DOHH2 (cell line): Measurements from ENCODE around the gene KLHL36.

ENCODE experiments used
- H3F3A ChIP-seq: fragments of 200-600 bp; sonication (generic), shearing (Covaris generic); 2 replicates; pipeline ENCODE4 v1.6.0; 2016; ENCODE audit warnings: antibody characterized with exemption, mild to moderate bottlenecking; ENCODE audit not compliant: control insufficient read depth, insufficient read depth
- H3K27ac ChIP-seq: fragments of 200-600 bp; sonication (generic); 2 replicates; pipeline ENCODE4 v1.5.1; 2014; ENCODE audit warnings: low read depth, mild to moderate bottlenecking, low read length, moderate library complexity
- H3K27me3 ChIP-seq: fragments of 200-600 bp; sonication (generic); 2 replicates; pipeline ENCODE4 v1.6.1; 2014; ENCODE audit warnings: mild to moderate bottlenecking, low read length, mixed read lengths; ENCODE audit not compliant: control insufficient read depth
- H3K36me3 ChIP-seq: fragments of 200-600 bp; sonication (generic); 2 replicates; pipeline ENCODE4 v1.6.1; 2014; ENCODE audit warnings: mild to moderate bottlenecking, low read length, moderate library complexity, mixed read lengths; ENCODE audit not compliant: control insufficient read depth
- H3K4me1 ChIP-seq: fragments of 200-600 bp; sonication (generic); 2 replicates; pipeline ENCODE4 v1.6.1; 2014; ENCODE audit warnings: mild to moderate bottlenecking, low read length, mixed read lengths; ENCODE audit not compliant: control insufficient read depth
- H3K4me2 ChIP-seq: fragments of 200-600 bp; sonication (generic); 2 replicates; pipeline ENCODE4 v1.6.0; 2014; ENCODE audit warnings: mild to moderate bottlenecking, low read length, moderate library complexity
- H3K4me3 ChIP-seq: fragments of 200-600 bp; sonication (generic); 2 replicates; pipeline ENCODE4 v1.5.1; 2014; ENCODE audit warnings: mild to moderate bottlenecking, low read length, mixed read lengths
- H3K79me2 ChIP-seq: fragments of 200-600 bp; sonication (generic); 2 replicates; pipeline ENCODE4 v1.6.1; 2014; ENCODE audit warnings: mild to moderate bottlenecking, low read length, mixed read lengths; ENCODE audit not compliant: control insufficient read depth
- H3K9me2 ChIP-seq: fragments of 200-600 bp; sonication (generic); replicated peaks from 2 replicates; pipeline ENCODE4 v1.6.1; 2014; ENCODE audit warnings: mild to moderate bottlenecking, low read length, mixed read lengths; ENCODE audit not compliant: control insufficient read depth
- H3K9me3 ChIP-seq: fragments of 200-600 bp; sonication (generic); 2 replicates; pipeline ENCODE4 v1.6.1; 2014; ENCODE audit warnings: antibody characterized with exemption, low read length, mixed read lengths; ENCODE audit not compliant: control insufficient read depth, insufficient read depth
- H4K20me1 ChIP-seq: fragments of 200-600 bp; sonication (generic); 2 replicates; pipeline ENCODE4 v1.6.0; 2014; ENCODE audit warnings: low read depth, mild to moderate bottlenecking, antibody characterized with exemption, low read length, moderate library complexity; ENCODE audit not compliant: control insufficient read depth, insufficient read depth
- EZH2phosphoT487 ChIP-seq: fragments of 200-600 bp; sonication (generic); IDR thresholded peaks from 2 replicates; pipeline ENCODE4 v1.6.1; 2017; ENCODE audit warnings: borderline replicate concordance, mild to moderate bottlenecking, antibody characterized with exemption, low read length, moderate library complexity, mixed read lengths
- TF ChIP-seq, protein P1 (sequence below): fragments of 200-600 bp; sonication (generic); IDR thresholded peaks from one replicate; pipeline ENCODE4 v1.5.1; 2014; ENCODE audit warnings: antibody characterized with exemption, mild to moderate bottlenecking, low read depth, low read length; ENCODE audit not compliant: poor library complexity, severe bottlenecking

The KLHL36 gene

DNA sequence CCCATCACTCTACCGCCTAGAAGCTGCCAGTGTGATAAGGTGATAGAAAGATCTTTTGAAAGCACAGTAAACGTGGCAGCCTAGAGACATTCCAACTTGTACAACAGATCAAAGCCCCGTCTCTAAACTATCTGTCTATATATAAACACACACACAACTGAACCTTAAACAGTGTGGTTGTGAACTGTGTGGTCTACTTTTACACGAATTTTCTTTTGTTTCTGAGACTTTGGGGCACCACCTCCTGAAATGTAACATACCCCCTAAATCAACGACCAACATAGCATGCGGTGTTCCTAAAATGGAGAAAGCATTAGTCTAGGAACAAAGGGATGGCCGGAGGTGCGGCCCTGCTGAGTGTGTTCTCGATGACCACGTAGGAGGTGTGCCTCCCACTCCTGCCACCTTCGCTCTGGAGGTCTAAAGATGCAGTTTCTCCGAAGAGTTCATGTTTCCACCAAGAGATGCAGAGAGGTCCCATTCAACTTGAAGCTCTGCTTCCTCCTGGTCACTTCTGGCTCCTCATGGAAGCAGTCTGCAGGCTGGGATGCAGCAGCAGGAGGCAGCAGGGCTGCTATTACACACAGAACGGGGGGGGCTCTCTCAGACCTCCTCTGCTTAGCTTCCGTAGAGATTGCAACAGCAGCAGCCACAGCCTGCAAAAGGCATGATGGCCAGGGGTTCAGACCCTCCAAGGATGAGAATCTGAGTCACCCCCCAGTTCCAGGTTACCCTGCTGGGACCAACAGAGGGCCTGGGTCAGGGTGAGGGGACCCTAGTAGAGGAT, 28.9 kb downstream of the KLHL36 start:
- no peaks in the 10 kb centered on the region for H3K36me3 ChIP-seq
- H3K9me3 ChIP-seq, result no peaks in the 10 kb centered on the region
- no peaks in the 10 kb centered on the region for H3K79me2 ChIP-seq
- peaks cover 9% of the 10 kb centered on the region for H3K4me1 ChIP-seq
- no peaks in the 10 kb centered on the region for H3F3A ChIP-seq
- peaks cover 20% of the 10 kb centered on the region for H3K27me3 ChIP-seq
- H3K4me2 ChIP-seq, result no peak overlapping the region
- H3K9me2 ChIP-seq, result no peaks in the 10 kb centered on the region
- H4K20me1 ChIP-seq, result no peaks in the 10 kb centered on the region
- no peak overlapping the region for H3K4me3 ChIP-seq
- H3K27ac ChIP-seq, result no peak overlapping the region
- TF ChIP-seq, protein P1, sequence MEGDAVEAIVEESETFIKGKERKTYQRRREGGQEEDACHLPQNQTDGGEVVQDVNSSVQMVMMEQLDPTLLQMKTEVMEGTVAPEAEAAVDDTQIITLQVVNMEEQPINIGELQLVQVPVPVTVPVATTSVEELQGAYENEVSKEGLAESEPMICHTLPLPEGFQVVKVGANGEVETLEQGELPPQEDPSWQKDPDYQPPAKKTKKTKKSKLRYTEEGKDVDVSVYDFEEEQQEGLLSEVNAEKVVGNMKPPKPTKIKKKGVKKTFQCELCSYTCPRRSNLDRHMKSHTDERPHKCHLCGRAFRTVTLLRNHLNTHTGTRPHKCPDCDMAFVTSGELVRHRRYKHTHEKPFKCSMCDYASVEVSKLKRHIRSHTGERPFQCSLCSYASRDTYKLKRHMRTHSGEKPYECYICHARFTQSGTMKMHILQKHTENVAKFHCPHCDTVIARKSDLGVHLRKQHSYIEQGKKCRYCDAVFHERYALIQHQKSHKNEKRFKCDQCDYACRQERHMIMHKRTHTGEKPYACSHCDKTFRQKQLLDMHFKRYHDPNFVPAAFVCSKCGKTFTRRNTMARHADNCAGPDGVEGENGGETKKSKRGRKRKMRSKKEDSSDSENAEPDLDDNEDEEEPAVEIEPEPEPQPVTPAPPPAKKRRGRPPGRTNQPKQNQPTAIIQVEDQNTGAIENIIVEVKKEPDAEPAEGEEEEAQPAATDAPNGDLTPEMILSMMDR, result no peak
- TF ChIP-seq EZH2phosphoT487, result no peak

DNA sequence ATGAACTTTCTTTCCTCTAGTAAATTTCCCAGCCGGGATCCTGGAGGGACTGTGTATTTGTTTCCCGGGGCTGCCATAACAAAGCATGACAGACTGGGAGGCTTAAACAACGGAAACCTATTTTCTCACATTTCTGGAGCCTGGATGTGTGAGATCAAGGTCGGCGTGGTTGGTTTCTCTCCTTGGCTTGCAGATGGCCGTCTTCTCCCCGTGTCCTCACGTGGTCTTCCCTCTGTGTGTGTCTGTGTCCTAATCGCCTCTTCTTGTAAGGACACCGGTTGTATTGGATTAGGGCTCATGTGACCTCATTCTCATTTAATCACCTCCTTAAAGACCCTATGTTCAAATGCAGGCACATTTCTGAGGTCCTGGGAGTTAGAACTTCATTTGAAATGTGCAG, 29.5 kb downstream of the KLHL36 start:
- no peaks in the 10 kb centered on the region for H3K79me2 ChIP-seq
- no peaks in the 10 kb centered on the region for H3F3A ChIP-seq
- TF ChIP-seq, protein P1, result no peak
- no peak for TF ChIP-seq EZH2phosphoT487
- H3K9me3 ChIP-seq, result no peaks in the 10 kb centered on the region
- H3K27ac ChIP-seq, result no peak overlapping the region
- peaks cover 21% of the 10 kb centered on the region for H3K27me3 ChIP-seq
- no peak overlapping the region for H3K4me3 ChIP-seq
- H3K4me1 ChIP-seq, result peaks cover 8% of the 10 kb centered on the region
- H3K4me2 ChIP-seq, result no peak overlapping the region
- H3K36me3 ChIP-seq, result no peaks in the 10 kb centered on the region
- H3K9me2 ChIP-seq, result no peaks in the 10 kb centered on the region
- no peaks in the 10 kb centered on the region for H4K20me1 ChIP-seq

- Histone ChIP-seq H3K4me1 (peaks cover 2% of the 10 kb centered on the region), H3K27ac (no peak overlapping the region), H3K79me2 (no peaks in the 10 kb centered on the region), H3K4me3 (no peak overlapping the region), H3K9me2 (no peaks in the 10 kb centered on the region), H3K36me3 (no peaks in the 10 kb centered on the region), H3K27me3 (peaks cover 21% of the 10 kb centered on the region), H4K20me1 (no peaks in the 10 kb centered on the region), H3K4me2 (no peak overlapping the region), H3K9me3 (no peaks in the 10 kb centered on the region), H3F3A (no peaks in the 10 kb centered on the region)
- TF ChIP-seq EZH2phosphoT487, result no peak
- TF ChIP-seq, protein P1, result no peak
Measured at GRCh38 chr16:84678541-84678940, 30.2 kb downstream of the KLHL36 start.
